IMR-90 (cell line): ENCODE results near the gene FDXR.

Experiments used
- BHLHE40 ChIP-seq: fragments of 150-350 bp; IDR thresholded peaks from 2 replicates; pipeline ENCODE4 v1.6.1; 2016; ENCODE audit warnings: mild to moderate bottlenecking, low read depth, low read length
- CEBPB ChIP-seq: IDR thresholded peaks from 2 replicates; pipeline ENCODE4 v1.6.1; 2012; ENCODE audit warnings: low read depth, low read length, improper control_type of control experiment
- FOS ChIP-seq: fragments of 150-350 bp; IDR thresholded peaks from 2 replicates; pipeline ENCODE4 v1.6.1; 2016; ENCODE audit warnings: low read depth, low read length
- MAZ ChIP-seq: IDR thresholded peaks from 2 replicates; pipeline ENCODE4 v1.6.1; 2012; ENCODE audit warnings: low read depth, mild to moderate bottlenecking, low read length, improper control_type of control experiment, moderate library complexity, borderline replicate concordance
- MXI1 ChIP-seq: IDR thresholded peaks from 2 replicates; pipeline ENCODE4 v1.6.1; 2012; ENCODE audit warnings: low read depth, mild to moderate bottlenecking, low read length, moderate library complexity, borderline replicate concordance
- NFE2L2 ChIP-seq: fragments of 150-350 bp; IDR thresholded peaks from 2 replicates; pipeline ENCODE4 v1.6.1; 2016; ENCODE audit warnings: low read depth, mild to moderate bottlenecking, low read length
- POLR2A ChIP-seq: IDR thresholded peaks from 2 replicates; pipeline ENCODE4 v1.6.1; 2012; ENCODE audit warnings: mild to moderate bottlenecking, low read depth, low read length
- SMC3 ChIP-seq: fragments of 150-350 bp; IDR thresholded peaks from 2 replicates; pipeline ENCODE4 v1.6.1; 2016; ENCODE audit warnings: low read depth, mild to moderate bottlenecking, antibody characterized with exemption, low read length, moderate library complexity
- TF ChIP-seq, protein P1 (sequence below): conservative IDR thresholded peaks from 2 replicates; pipeline ENCODE4 v1.5.1; 2012; ENCODE audit warnings: mild to moderate bottlenecking, low read depth, low read length, improper control_type of control experiment

DNA sequence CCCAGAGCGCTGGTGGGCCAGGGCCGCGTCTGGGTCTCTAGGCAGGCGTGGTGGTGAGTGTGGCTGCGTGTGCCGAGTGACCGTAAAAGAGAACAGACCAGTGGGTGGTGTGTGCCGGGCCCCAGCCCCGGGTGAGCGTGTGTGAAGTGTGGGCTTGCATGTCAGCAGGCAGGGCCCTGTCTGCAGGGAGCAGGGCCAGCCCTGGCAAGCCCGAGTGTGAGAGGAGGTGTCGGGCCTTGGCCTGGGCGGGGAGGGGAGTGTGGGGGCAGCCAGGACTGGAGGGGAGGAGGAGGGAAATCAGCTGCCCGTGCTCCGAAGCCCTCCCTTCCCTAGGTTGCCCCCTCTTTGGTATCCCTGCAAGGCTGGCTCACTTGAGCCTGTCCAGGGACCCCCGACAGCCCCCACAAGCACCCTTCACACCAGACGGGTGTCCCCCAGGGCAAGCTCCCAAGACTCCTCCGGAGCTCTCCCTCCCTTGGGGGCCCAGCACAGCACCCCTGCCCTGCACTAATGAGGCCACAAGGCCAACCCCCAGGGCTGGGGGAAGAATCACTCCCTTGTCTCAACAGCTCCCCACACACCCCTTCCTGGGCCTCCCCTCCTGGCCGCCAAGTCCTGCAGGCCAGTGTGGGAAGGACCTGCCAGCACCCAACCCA lies 48.4 kb upstream of the FDXR start:
- TF ChIP-seq SMC3 (no peak), CEBPB (no peak), POLR2A (no peak), BHLHE40 (no peak), FOS (no peak), MXI1 (no peak), NFE2L2 (no peak), MAZ (no peak)
- TF ChIP-seq, protein P1, sequence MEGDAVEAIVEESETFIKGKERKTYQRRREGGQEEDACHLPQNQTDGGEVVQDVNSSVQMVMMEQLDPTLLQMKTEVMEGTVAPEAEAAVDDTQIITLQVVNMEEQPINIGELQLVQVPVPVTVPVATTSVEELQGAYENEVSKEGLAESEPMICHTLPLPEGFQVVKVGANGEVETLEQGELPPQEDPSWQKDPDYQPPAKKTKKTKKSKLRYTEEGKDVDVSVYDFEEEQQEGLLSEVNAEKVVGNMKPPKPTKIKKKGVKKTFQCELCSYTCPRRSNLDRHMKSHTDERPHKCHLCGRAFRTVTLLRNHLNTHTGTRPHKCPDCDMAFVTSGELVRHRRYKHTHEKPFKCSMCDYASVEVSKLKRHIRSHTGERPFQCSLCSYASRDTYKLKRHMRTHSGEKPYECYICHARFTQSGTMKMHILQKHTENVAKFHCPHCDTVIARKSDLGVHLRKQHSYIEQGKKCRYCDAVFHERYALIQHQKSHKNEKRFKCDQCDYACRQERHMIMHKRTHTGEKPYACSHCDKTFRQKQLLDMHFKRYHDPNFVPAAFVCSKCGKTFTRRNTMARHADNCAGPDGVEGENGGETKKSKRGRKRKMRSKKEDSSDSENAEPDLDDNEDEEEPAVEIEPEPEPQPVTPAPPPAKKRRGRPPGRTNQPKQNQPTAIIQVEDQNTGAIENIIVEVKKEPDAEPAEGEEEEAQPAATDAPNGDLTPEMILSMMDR, result no peak
